ENCODE measurements around the gene E2F1.
"Not testable (repeated sequence)": the region's sequence is repeated elsewhere in the genome, so short reads cannot be mapped to it uniquely, and the experiment has no call there.

The E2F1 gene

GRCh38 chr20:33710681-33711445 is 24.7 kb upstream of the E2F1 start:
- DNase-seq = no peak

GRCh38 chr20:33709905-33710541 is 23.8 kb upstream of the E2F1 start:
- DNase-seq = no peak

GRCh38 chr20:33709398-33709797 is 23.2 kb upstream of the E2F1 start:
- no peak for DNase-seq

GRCh38 chr20:33707668-33708067 is 21.5 kb upstream of the E2F1 start:
- no peak for DNase-seq

GRCh38 chr20:33704197-33704924 is 18.2 kb upstream of the E2F1 start:
- no peak for DNase-seq

- DNase-seq = no peak
Measured at GRCh38 chr20:33703498-33704137, 17.4 kb upstream of the E2F1 start.

- no peak for DNase-seq
Measured at GRCh38 chr20:33702861-33703260, 16.7 kb upstream of the E2F1 start.

GRCh38 chr20:33701629-33702450 is 15.7 kb upstream of the E2F1 start:
- no peak for DNase-seq

- not testable (repeated sequence) for DNase-seq
Measured at GRCh38 chr20:33700696-33701441, 14.7 kb upstream of the E2F1 start.

GRCh38 chr20:33698966-33699365 is 12.8 kb upstream of the E2F1 start:
- DNase-seq = not testable (repeated sequence)

GRCh38 chr20:33697129-33697528 is 10.9 kb upstream of the E2F1 start:
- no peak for DNase-seq

- DNase-seq = no peak
Measured at GRCh38 chr20:33696448-33696847, 10.3 kb upstream of the E2F1 start.

GRCh38 chr20:33694639-33695012 is 8.4 kb upstream of the E2F1 start:
- no peak for DNase-seq

- DNase-seq = no peak
Measured at GRCh38 chr20:33693741-33694638, 7.8 kb upstream of the E2F1 start.

GRCh38 chr20:33693289-33693688 is 7.1 kb upstream of the E2F1 start:
- DNase-seq = no peak

- peak; percentile 44 for DNase-seq
Measured at GRCh38 chr20:33689973-33690372, 3.8 kb upstream of the E2F1 start.

GRCh38 chr20:33689493-33689892 is 3.3 kb upstream of the E2F1 start:
- no peak for DNase-seq

GRCh38 chr20:33688938-33689424 is 2.8 kb upstream of the E2F1 start:
- no peak for DNase-seq

GRCh38 chr20:33687993-33688937 is 2.1 kb upstream of the E2F1 start:
- no peak for DNase-seq
